ENCODE results near the gene SCMH1. TPM values are rescaled to one million over a fixed set of nuclear protein-coding genes. Genes with fewer than 3 reads are reported as not detected.

Gene SCMH1
- total and polyA plus RNA-seq, 4 experiments from 2014 or later, result 5.3 to 27.3 (median 14.7) TPM

- H3K4me1 ChIP-seq (ENCODE audit: insufficient read depth, low read length), result no peaks in the 10 kb centered on the region
- H3K4me3 ChIP-seq (ENCODE audit: low read length in 2 of 2), result no peak overlapping the region
- ChIA-PET CTCF (ENCODE audit: partially characterized antibody) (no interaction called here), POLR2A (ENCODE audit: partially characterized antibody) (no interaction called here)
- Mint-ChIP-seq H3K27ac (no peak overlapping the region), H3K27me3 (no peaks in the 10 kb centered on the region), H3K36me3 (peaks cover 12 to 41% of the 10 kb centered on the region in 2 donors), H3K4me3 (no peak overlapping the region), H3K4me1 (no peaks in the 10 kb centered on the region), H3K9me3 (peaks cover 0 to 9% (median 4%) of the 10 kb centered on the region in 8 donors)
- no peaks in the 10 kb centered on the region for H3K36me3 ChIP-seq (ENCODE audit: insufficient read depth, low read length)
- DNase-seq, result no peak
- intact Hi-C loops (cut with micrococcal nuclease), result no loop called here
- H3K27ac ChIP-seq (ENCODE audit: low read depth, low read length), result no peak overlapping the region
- no peaks in the 10 kb centered on the region for H3K27me3 ChIP-seq (ENCODE audit: insufficient read depth, low read length)
- H3K9me3 ChIP-seq (ENCODE audit: control insufficient read depth in 1 of 2, low read length in 2 of 2), result no peaks in the 10 kb centered on the region
These were observed 163.5 kb downstream of the SCMH1 start for GRCh38 chr1:41078616-41079015.

GRCh38 chr1:41078193-41078592 lies 163.9 kb downstream of the SCMH1 start:
- Mint-ChIP-seq H3K36me3 (peaks cover 12 to 44% of the 10 kb centered on the region in 2 donors), H3K4me1 (no peaks in the 10 kb centered on the region), H3K27me3 (no peaks in the 10 kb centered on the region), H3K9me3 (peaks cover 0 to 9% (median 4%) of the 10 kb centered on the region in 8 donors), H3K4me3 (peak overlapping the region in 1 of 8 donors; percentile 62), H3K27ac (no peak overlapping the region)
- Histone ChIP-seq H3K9me3 (ENCODE audit: control insufficient read depth in 1 of 2, low read length in 2 of 2) (no peaks in the 10 kb centered on the region), H3K4me1 (ENCODE audit: insufficient read depth, low read length) (no peaks in the 10 kb centered on the region), H3K27me3 (ENCODE audit: insufficient read depth, low read length) (no peaks in the 10 kb centered on the region), H3K36me3 (ENCODE audit: insufficient read depth, low read length) (no peaks in the 10 kb centered on the region), H3K27ac (ENCODE audit: low read depth, low read length) (no peak overlapping the region), H3K4me3 (ENCODE audit: low read length in 2 of 2) (no peak overlapping the region)
- ChIA-PET CTCF (ENCODE audit: partially characterized antibody) (no interaction called here), POLR2A (ENCODE audit: partially characterized antibody) (no interaction called here)
- intact Hi-C loops (cut with micrococcal nuclease), result no loop called here
- DNase-seq, result no peak

- CTCF ChIA-PET (ENCODE audit: partially characterized antibody), result no interaction called here
- peaks cover 31 to 55% of the 10 kb centered on the region in 2 donors for H3K36me3 Mint-ChIP-seq
- H3K9me3 Mint-ChIP-seq, result peaks cover 0 to 9% (median 4%) of the 10 kb centered on the region in 8 donors
These were observed 168.1 kb downstream of the SCMH1 start for GRCh38 chr1:41073971-41074370.

GRCh38 chr1:41072051-41072450 lies 170.1 kb downstream of the SCMH1 start:
- no peak overlapping the region for H3K27ac Mint-ChIP-seq

More at GRCh38 chr1:41073971-41074370, 168.1 kb downstream of the SCMH1 start:
- POLR2A ChIA-PET (ENCODE audit: partially characterized antibody), result no interaction called here
- H3K36me3 ChIP-seq (ENCODE audit: insufficient read depth, low read length), result no peaks in the 10 kb centered on the region
- no peak overlapping the region for H3K27ac ChIP-seq (ENCODE audit: low read depth, low read length)
- no peak overlapping the region for H3K4me3 ChIP-seq (ENCODE audit: low read length in 2 of 2)
- H3K4me1 ChIP-seq (ENCODE audit: insufficient read depth, low read length), result no peaks in the 10 kb centered on the region
- DNase-seq, result no peak
- intact Hi-C loops (cut with micrococcal nuclease), result no loop called here
- H3K27ac Mint-ChIP-seq, result no peak overlapping the region
- H3K4me1 Mint-ChIP-seq, result no peaks in the 10 kb centered on the region
- H3K27me3 ChIP-seq (ENCODE audit: insufficient read depth, low read length), result no peaks in the 10 kb centered on the region
- no peaks in the 10 kb centered on the region for H3K27me3 Mint-ChIP-seq
- no peaks in the 10 kb centered on the region for H3K9me3 ChIP-seq (ENCODE audit: control insufficient read depth in 1 of 2, low read length in 2 of 2)
- H3K4me3 Mint-ChIP-seq, result no peak overlapping the region

GRCh38 chr1:41056907-41057306 lies 185.2 kb downstream of the SCMH1 start:
- H3K36me3 ChIP-seq (ENCODE audit: insufficient read depth, low read length), result peaks cover 5% of the 10 kb centered on the region
- H3K9me3 Mint-ChIP-seq, result peaks cover 0 to 3% (median 0%) of the 10 kb centered on the region in 8 donors
- no peak overlapping the region for H3K4me3 Mint-ChIP-seq
- CTCF ChIA-PET (ENCODE audit: partially characterized antibody), result no interaction called here
- POLR2A ChIA-PET (ENCODE audit: partially characterized antibody), result no interaction called here
- H3K4me1 ChIP-seq (ENCODE audit: insufficient read depth, low read length), result no peaks in the 10 kb centered on the region
- no peaks in the 10 kb centered on the region for H3K27me3 Mint-ChIP-seq
- peaks cover 0 to 4% (median 0%) of the 10 kb centered on the region in 4 donors for H3K4me1 Mint-ChIP-seq
- H3K4me3 ChIP-seq (ENCODE audit: low read length in 2 of 2), result no peak overlapping the region
- intact Hi-C loops (cut with micrococcal nuclease), result no loop called here
- H3K9me3 ChIP-seq (ENCODE audit: control insufficient read depth in 1 of 2, low read length in 2 of 2), result no peaks in the 10 kb centered on the region
- H3K36me3 Mint-ChIP-seq, result peaks cover 60 to 64% of the 10 kb centered on the region in 2 donors
- H3K27ac ChIP-seq (ENCODE audit: low read depth, low read length), result no peak overlapping the region
- DNase-seq, result no peak
- H3K27me3 ChIP-seq (ENCODE audit: insufficient read depth, low read length), result no peaks in the 10 kb centered on the region
- H3K27ac Mint-ChIP-seq, result no peak overlapping the region

More at GRCh38 chr1:41072051-41072450, 170.1 kb downstream of the SCMH1 start:
- H3K9me3 Mint-ChIP-seq, result no peaks in the 10 kb centered on the region
- Histone ChIP-seq H3K4me1 (ENCODE audit: insufficient read depth, low read length) (no peaks in the 10 kb centered on the region), H3K9me3 (ENCODE audit: control insufficient read depth in 1 of 2, low read length in 2 of 2) (no peaks in the 10 kb centered on the region), H3K27ac (ENCODE audit: low read depth, low read length) (no peak overlapping the region), H3K4me3 (ENCODE audit: low read length in 2 of 2) (no peak overlapping the region), H3K36me3 (ENCODE audit: insufficient read depth, low read length) (no peaks in the 10 kb centered on the region), H3K27me3 (ENCODE audit: insufficient read depth, low read length) (no peaks in the 10 kb centered on the region)
- ChIA-PET CTCF (ENCODE audit: partially characterized antibody) (no interaction called here), POLR2A (ENCODE audit: partially characterized antibody) (no interaction called here)
- H3K36me3 Mint-ChIP-seq, result peaks cover 32 to 56% of the 10 kb centered on the region in 2 donors
- H3K27me3 Mint-ChIP-seq, result no peaks in the 10 kb centered on the region
- intact Hi-C loops (cut with micrococcal nuclease), result no loop called here
- no peak for DNase-seq
- no peaks in the 10 kb centered on the region for H3K4me1 Mint-ChIP-seq
- H3K4me3 Mint-ChIP-seq, result no peak overlapping the region

GRCh38 chr1:41053316-41053715 lies 188.8 kb downstream of the SCMH1 start:
- Mint-ChIP-seq H3K36me3 (peaks cover 46 to 47% of the 10 kb centered on the region in 2 donors), H3K27ac (peak overlapping the region in 1 of 7 donors; percentile 31), H3K4me3 (no peak overlapping the region), H3K27me3 (no peaks in the 10 kb centered on the region), H3K9me3 (no peaks in the 10 kb centered on the region), H3K4me1 (peaks cover 0 to 4% (median 0%) of the 10 kb centered on the region in 4 donors)
- ChIA-PET CTCF (ENCODE audit: partially characterized antibody) (no interaction called here), POLR2A (ENCODE audit: partially characterized antibody) (no interaction called here)
- DNase-seq, result no peak
- intact Hi-C loops (cut with micrococcal nuclease), result no loop called here
- H3K4me1 ChIP-seq (ENCODE audit: insufficient read depth, low read length), result no peaks in the 10 kb centered on the region
- H3K36me3 ChIP-seq (ENCODE audit: insufficient read depth, low read length), result peaks cover 3% of the 10 kb centered on the region
- H3K4me3 ChIP-seq (ENCODE audit: low read length in 2 of 2), result no peak overlapping the region
- no peaks in the 10 kb centered on the region for H3K27me3 ChIP-seq (ENCODE audit: insufficient read depth, low read length)
- H3K27ac ChIP-seq (ENCODE audit: low read depth, low read length), result no peak overlapping the region
- H3K9me3 ChIP-seq (ENCODE audit: control insufficient read depth in 1 of 2, low read length in 2 of 2), result no peaks in the 10 kb centered on the region

GRCh38 chr1:41051022-41051421 lies 191.1 kb downstream of the SCMH1 start:
- Histone ChIP-seq H3K36me3 (ENCODE audit: insufficient read depth, low read length) (peaks cover 11% of the 10 kb centered on the region), H3K27me3 (ENCODE audit: insufficient read depth, low read length) (no peaks in the 10 kb centered on the region), H3K4me1 (ENCODE audit: insufficient read depth, low read length) (no peaks in the 10 kb centered on the region), H3K9me3 (ENCODE audit: control insufficient read depth in 1 of 2, low read length in 2 of 2) (no peaks in the 10 kb centered on the region), H3K27ac (ENCODE audit: low read depth, low read length) (no peak overlapping the region), H3K4me3 (ENCODE audit: low read length in 2 of 2) (no peak overlapping the region)
- intact Hi-C loops (cut with micrococcal nuclease), result no loop called here
- Mint-ChIP-seq H3K27me3 (no peaks in the 10 kb centered on the region), H3K4me1 (peaks cover 0 to 4% (median 0%) of the 10 kb centered on the region in 4 donors), H3K27ac (no peak overlapping the region), H3K36me3 (peaks cover 50 to 57% of the 10 kb centered on the region in 2 donors), H3K4me3 (no peak overlapping the region), H3K9me3 (no peaks in the 10 kb centered on the region)
- ChIA-PET POLR2A (ENCODE audit: partially characterized antibody) (no interaction called here), CTCF (ENCODE audit: partially characterized antibody) (no interaction called here)
- no peak for DNase-seq

- H3K36me3 ChIP-seq (ENCODE audit: insufficient read depth, low read length), result peaks cover 14% of the 10 kb centered on the region
- ChIA-PET CTCF (ENCODE audit: partially characterized antibody) (no interaction called here), POLR2A (ENCODE audit: partially characterized antibody) (no interaction called here)
These were observed 193.6 kb downstream of the SCMH1 start for GRCh38 chr1:41048540-41048939.

More at GRCh38 chr1:41048540-41048939, 193.6 kb downstream of the SCMH1 start:
- H3K27ac Mint-ChIP-seq, result peak overlapping the region in 1 of 7 donors; percentile 51
- H3K27me3 Mint-ChIP-seq, result no peaks in the 10 kb centered on the region
- H3K9me3 ChIP-seq (ENCODE audit: control insufficient read depth in 1 of 2, low read length in 2 of 2), result no peaks in the 10 kb centered on the region
- H3K27me3 ChIP-seq (ENCODE audit: insufficient read depth, low read length), result no peaks in the 10 kb centered on the region
- peaks cover 58 to 60% of the 10 kb centered on the region in 2 donors for H3K36me3 Mint-ChIP-seq
- no peak overlapping the region for H3K27ac ChIP-seq (ENCODE audit: low read depth, low read length)
- peaks cover 6 to 10% (median 9%) of the 10 kb centered on the region in 4 donors for H3K4me1 Mint-ChIP-seq
- DNase-seq, result no peak
- no peak overlapping the region for H3K4me3 ChIP-seq (ENCODE audit: low read length in 2 of 2)
- intact Hi-C loops (cut with micrococcal nuclease), result no loop called here
- peak overlapping the region in 1 of 8 donors; percentile 9 for H3K4me3 Mint-ChIP-seq
- H3K9me3 Mint-ChIP-seq, result no peaks in the 10 kb centered on the region
- peaks cover 10% of the 10 kb centered on the region for H3K4me1 ChIP-seq (ENCODE audit: insufficient read depth, low read length)
